Activated naive CD4-positive, alpha-beta T cell treated with anti-CD3 and anti-CD28 coated beads, Interleukin-2, amount 50 U/mL, for 16 hours (primary cell): ENCODE data around the gene SLC7A9.
"Not testable (repeated sequence)": the region's sequence is repeated elsewhere in the genome, so short reads cannot be mapped to it uniquely, and the experiment has no call there.

Experiments used
- DNase-seq: peaks from one replicate; pipeline ENCODE4 v3.0.0-alpha.2; 2020

The SLC7A9 gene

GRCh38 chr19:32863301-32863700, 6.3 kb downstream of the SLC7A9 start:
- DNase-seq: no peak

- no peak for DNase-seq
Measured at GRCh38 chr19:32862741-32863140, 6.8 kb downstream of the SLC7A9 start.

DNA sequence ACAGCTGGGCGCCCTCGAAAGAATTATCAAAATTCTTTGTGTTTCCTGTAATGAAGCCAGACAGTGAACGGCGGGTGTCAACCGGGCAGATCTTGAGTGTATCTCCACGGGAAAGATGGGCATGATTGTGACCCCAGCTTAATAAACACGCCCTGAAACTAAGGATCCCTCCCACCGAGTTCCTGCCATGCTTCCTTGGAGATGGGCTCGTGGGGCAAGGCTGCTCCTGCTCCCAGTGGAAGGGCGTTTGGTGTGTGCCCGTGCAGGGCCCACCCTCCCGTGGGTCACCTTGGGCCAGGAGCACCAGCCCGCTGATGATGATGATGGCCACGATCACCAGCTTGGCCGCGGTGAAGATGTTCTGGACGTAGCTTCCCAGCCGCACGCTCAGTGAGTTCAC, 7.4 kb downstream of the SLC7A9 start:
- no peak for DNase-seq

- DNase-seq: no peak
Measured at GRCh38 chr19:32861596-32861995, 8.0 kb downstream of the SLC7A9 start.

DNA sequence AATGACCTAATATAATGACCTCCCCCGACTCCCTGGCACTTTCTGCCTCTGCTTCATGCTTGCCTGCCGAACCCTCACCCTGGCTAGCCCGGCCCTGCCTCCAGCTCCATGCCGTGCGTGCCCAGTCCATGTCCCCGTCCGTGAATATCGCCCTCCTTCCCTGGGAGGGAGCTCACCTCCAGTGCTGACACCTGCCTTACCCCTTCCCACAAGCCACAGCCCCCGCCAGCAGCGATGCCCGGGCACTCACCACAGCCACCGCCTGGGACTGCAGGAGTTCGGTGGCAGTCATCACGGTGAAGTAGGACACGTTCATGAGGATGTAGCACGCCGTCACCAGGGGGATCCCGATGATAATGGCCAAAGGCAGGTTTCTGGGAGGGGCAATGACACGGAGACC, 10.0 kb downstream of the SLC7A9 start:
- no peak for DNase-seq

DNA sequence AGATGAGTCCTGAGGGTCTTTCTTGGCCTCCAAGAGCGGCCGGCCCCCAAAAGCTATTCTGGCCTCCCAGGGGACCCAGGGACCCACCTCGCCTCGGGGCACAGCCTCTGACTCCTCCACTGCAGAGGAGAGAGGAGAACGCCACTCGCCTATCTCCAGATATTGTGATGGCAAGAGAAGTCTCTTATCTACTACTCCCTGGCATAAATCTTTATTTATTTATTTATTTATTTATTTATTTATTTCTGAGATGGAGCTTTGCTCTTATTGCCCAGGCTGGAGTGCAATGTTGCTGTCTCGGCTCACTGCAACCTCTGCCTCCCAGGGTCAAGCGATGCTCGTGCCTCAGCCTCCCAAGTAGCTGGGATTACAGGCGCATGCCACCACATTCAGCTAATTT, 11.0 kb downstream of the SLC7A9 start:
- DNase-seq: no peak

DNA sequence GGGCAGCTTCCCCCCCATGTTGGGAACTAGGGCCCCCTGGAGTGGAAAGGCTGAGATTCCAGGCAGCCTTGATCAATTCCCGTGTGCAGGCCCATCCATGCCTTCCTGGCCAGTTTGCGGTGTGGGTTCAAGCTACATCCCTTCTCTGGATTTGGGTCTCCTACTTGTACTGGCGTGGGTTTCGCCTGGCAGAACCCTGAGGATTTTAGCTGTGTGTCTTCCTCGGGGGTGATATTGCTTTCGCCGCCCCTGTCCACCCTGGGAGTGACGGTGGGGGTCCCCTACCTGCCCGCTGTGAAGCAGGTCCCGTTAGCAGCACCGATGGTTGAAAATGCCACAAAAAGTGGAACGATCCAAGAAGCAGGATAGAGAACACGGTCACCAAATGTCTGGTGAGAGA, 11.4 kb downstream of the SLC7A9 start:
- DNase-seq: no peak

- DNase-seq: no peak
Measured at GRCh38 chr19:32857584-32857983, 12.0 kb downstream of the SLC7A9 start.

DNA sequence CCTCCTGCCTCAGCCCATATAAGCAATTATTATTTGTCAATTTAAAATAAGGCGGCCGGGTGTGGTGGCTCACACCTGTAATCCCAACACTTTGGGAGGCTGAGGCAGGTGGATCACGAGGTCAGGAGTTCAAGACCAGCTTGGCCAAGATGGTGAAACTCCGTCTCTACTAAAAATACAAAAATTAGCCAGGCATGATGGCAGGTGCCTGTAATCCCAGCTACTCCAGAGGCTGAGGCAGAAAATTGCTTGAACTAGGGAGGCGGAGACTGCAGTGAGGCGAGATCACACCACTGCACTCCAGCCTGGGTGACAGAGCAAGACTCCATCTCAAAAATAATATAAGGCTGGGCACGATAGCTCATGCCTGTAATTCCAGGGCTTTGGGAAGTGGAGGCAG, 12.7 kb downstream of the SLC7A9 start:
- not testable (repeated sequence) for DNase-seq

DNA sequence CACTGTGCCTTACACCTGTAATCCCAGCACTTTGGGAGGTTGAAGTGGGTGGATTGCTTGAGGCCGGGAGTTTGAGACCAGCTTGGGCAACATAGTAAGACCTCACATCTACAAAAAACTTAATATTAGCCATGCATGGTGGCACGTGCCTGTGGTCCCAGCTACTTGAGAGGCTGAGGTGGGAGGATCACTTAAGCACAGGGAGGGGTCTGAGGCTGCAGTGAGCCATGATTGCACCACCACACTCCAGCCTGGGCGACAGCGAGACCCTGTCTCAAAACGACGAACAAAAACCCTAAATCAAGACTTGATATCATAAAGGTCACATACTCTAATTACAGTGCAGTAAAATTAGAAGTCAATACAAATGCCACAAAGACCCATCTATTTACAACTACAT, 17.4 kb downstream of the SLC7A9 start:
- DNase-seq: no peak

GRCh38 chr19:32848035-32848434, 21.5 kb downstream of the SLC7A9 start:
- not testable (repeated sequence) for DNase-seq

DNA sequence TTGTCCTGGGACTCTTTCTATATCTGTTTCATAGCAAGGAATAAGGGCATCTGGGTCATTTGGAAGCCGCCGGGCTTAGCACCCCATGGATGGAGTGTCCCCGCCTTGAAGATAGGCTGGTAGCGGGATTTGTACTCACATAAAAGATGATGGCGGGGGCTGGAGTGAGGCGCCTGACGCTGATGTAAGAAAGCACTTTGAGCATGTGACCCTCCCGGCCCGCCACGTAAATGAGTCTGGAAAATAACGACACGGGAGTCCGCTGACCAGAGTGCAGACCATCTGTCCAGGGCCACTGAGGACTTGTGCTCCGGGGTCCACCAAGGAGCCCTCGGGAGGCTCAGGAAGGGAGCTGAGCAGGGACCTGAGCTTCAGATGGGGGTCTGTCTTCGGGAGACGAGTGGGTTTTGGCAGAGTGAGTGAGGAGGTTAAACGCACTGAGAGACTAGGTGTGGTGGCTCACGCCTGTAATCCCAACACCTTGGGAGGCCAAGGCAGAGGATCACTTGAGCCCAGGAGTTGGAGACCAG, 25.8 kb downstream of the SLC7A9 start:
- DNase-seq: no peak

- no peak for DNase-seq
Measured at GRCh38 chr19:32842061-32842460, 27.5 kb downstream of the SLC7A9 start.

DNA sequence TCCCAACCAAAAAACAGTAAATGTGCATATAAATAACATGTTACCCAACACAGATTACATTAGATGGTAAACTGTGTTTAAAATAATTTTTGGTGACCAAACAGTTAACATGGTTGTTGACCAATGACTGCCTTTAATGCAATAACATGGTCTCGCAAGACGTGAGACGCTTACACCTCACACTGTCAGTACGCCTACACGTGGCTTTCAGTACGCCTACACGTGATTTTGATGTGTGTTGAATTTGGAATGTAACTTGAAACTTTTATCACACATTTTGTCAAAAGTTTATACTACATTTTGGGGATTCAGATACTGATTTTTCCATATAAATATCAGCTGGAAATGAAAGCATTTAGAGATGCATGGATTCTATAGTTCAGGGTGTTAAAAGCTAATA, 32.0 kb downstream of the SLC7A9 start:
- no peak for DNase-seq

GRCh38 chr19:32833388-32833787, 36.2 kb downstream of the SLC7A9 start:
- not testable (repeated sequence) for DNase-seq

DNA sequence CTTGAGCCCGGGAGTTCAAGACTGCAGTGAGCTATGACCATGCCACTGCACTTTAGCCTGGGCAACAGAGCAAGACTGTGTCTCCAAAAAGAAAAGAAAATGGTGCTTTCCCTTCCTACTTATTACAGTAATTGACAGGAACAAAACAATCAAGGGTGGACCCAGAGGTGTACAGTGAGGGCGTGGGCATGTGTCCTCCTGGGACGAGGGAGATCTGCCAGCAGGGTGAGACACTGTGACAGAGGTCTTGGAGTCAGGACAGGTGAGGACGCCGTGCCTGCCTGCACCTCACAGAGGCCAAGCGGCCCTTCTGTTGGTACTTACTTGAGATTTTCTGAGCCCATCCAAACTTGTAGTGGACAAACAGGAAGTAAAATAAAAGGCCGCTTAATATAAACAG, 36.7 kb downstream of the SLC7A9 start:
- not testable (repeated sequence) for DNase-seq

GRCh38 chr19:32832094-32832493, 37.5 kb downstream of the SLC7A9 start:
- DNase-seq: not testable (repeated sequence)

- no peak for DNase-seq
Measured at GRCh38 chr19:32831611-32832010, 38.0 kb downstream of the SLC7A9 start.

- no peak for DNase-seq
Measured at GRCh38 chr19:32830231-32831014, 39.1 kb downstream of the SLC7A9 start.

DNA sequence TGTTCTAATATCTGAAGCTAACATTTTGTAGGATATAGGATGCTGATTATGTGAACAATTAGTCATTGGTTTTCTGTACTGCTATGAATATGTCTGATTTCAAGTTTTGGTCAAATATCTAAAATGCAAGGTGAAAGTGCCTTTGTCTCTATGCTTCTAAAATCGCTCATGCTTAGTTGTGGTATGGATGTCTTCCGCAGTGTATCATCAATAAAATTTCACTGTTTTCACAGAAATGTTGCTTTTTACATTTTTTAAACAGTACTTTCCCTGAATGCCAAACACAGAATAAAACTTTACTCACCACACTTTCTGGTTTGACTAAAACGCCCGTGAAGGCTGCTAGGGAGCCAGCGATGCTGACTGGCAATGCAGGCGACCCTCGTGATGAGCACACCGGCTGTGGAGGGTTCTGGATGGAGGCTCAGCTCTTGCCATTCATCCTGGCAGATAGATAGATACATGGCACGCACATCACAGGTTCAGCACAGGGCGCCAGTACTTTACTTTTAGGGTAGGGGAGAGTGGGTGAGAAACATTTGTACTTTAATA, 40.1 kb downstream of the SLC7A9 start:
- no peak for DNase-seq

- no peak for DNase-seq
Measured at GRCh38 chr19:32828643-32829344, 40.8 kb downstream of the SLC7A9 start.

- no peak for DNase-seq
Measured at GRCh38 chr19:32828139-32828538, 41.4 kb downstream of the SLC7A9 start.

DNA sequence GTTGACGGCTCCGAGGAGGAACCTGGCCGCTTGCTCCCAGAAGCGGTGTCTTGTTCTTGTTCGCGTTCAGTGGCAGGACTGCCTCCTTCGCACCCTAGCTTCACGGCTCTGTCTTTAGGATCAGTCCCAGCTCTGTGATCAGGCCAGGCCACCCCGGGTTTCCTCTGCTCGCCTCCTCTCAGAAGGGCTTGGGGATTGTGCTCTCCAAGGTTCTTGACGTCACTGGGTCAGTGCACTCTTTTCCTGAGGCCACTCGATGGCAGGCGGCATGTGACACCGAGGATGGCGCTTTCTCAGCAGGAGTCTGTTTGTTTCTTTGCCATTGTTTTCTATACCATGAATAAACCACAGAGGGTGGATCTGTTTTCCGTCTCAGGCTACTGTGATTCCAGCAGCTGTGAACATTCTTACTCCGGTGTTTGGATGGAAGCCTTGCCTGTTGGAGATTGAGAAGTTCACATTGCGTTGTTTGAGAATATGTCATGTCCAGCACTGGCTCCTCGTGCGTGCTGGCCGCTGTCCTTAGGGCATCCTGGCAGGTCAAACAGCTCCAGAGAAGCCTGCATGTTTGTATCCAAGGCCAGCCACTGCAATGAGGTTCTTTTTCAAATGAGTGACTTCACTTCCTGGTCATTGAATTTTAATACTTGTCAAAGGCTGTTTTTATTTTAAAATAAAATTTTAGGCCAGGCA, 44.5 kb downstream of the SLC7A9 start:
- no peak for DNase-seq
